Small intestine (tissue), 7 donors: Measurements from ENCODE around the gene RBMS3. TPM values are rescaled to one million over a fixed set of nuclear protein-coding genes. Genes with fewer than 3 reads are reported as not detected.
A peak's percentile ranks its signal among the peaks of the same experiment; 100 is the strongest.

Source experiments
- DNase-seq, 2 donors: peaks; one replicate each; pipeline versions ENCODE4 v3.0.0 to v3.0.0-alpha.2; 2013
- FAIRE-seq: peaks from 2 replicates; lab custom pipeline; 2012; peaks lifted over from hg19 to GRCh38; lab: Jason Lieb, UNC
- H3K27ac ChIP-seq, 3 donors: one replicate each; pipeline ENCODE4 v1.5.1; 2013; ENCODE audit warnings: low read length in 2 of 3, mild to moderate bottlenecking in 2 of 3, control low read depth in 1 of 3, inconsistent platforms in 1 of 3, low read depth in 1 of 3, moderate library complexity in 1 of 3
- H3K27me3 ChIP-seq, 3 donors: one replicate each; pipeline ENCODE4 v1.6.1; 2013; ENCODE audit warnings: low read length in 3 of 3, inconsistent platforms in 1 of 3; ENCODE audit not compliant: control insufficient read depth in 3 of 3, insufficient read depth in 3 of 3
- H3K36me3 ChIP-seq, 3 donors: one replicate each; pipeline ENCODE4 v1.6.1; 2013; ENCODE audit warnings: low read length in 3 of 3, inconsistent platforms in 1 of 3, low read depth in 1 of 3, mild to moderate bottlenecking in 1 of 3, moderate library complexity in 1 of 3; ENCODE audit not compliant: control insufficient read depth in 3 of 3, insufficient read depth in 2 of 3
- H3K4me1 ChIP-seq, 3 donors: one replicate each; pipeline ENCODE4 v1.6.1; 2013; ENCODE audit warnings: low read length in 2 of 3, inconsistent platforms in 1 of 3, low read depth in 1 of 3, mild to moderate bottlenecking in 1 of 3, moderate library complexity in 1 of 3; ENCODE audit not compliant: control insufficient read depth in 3 of 3, insufficient read depth in 2 of 3
- H3K4me3 ChIP-seq, 3 donors: one replicate each; pipeline ENCODE4 v1.5.1; 2013; ENCODE audit warnings: low read length in 3 of 3, control low read depth in 1 of 3, inconsistent platforms in 1 of 3, low read depth in 1 of 3, mild to moderate bottlenecking in 1 of 3, moderate library complexity in 1 of 3
- H3K9me3 ChIP-seq, 2 donors: one replicate each; pipeline ENCODE4 v1.6.1; 2013; ENCODE audit warnings: low read depth in 1 of 2, low read length in 1 of 2; ENCODE audit not compliant: control insufficient read depth in 2 of 2, insufficient read depth in 1 of 2
- WGBS, 3 donors: extraction: QIAGEN DNeasy Blood & Tissue Kit; methylation state at CpG; one replicate each; pipeline ENCODE4 v1.1.7; 2013; 5-methylcytosine and 5-hydroxymethylcytosine counted together
- polyA plus RNA-seq, 4 donors: library from polyadenylated mRNA; stranded (reverse) in 3 of 4; unstranded in 1 of 4; fragments of 200-250 nt in 3 of 4; fragments of 120-200 nt in 1 of 4; gene quantifications; one replicate each; pipeline versions ENCODE4 v1.2.1 to v1.2.3, GENCODE V29; 2013
- donor health status: healthy with polysubstance abuse.
- donor health status: control.
- donor health status: control.
- donor health status: Bipolar disorder and iron deficiency.
- donor health status: healthy.

RBMS3 gene
- polyA plus RNA-seq, 4 donors, result 0.81 to 6.4 (median 4.8) TPM; not detected in 1

GRCh38 chr3:29922992-29923746 lies 642.3 kb downstream of the RBMS3 start:
- FAIRE-seq (no peak), DNase-seq (peak; percentile 0 to 6)
- WGBS, 3 donors, result 34 to 49% (median 40%) methylated on average over 5 of the region's 5 CpGs
- H3K4me1 ChIP-seq, result no peaks in the 10 kb centered on the region
- no peak overlapping the region for H3K27ac ChIP-seq
- no peaks in the 10 kb centered on the region for H3K36me3 ChIP-seq
- no peaks in the 10 kb centered on the region for H3K9me3 ChIP-seq
- no peaks in the 10 kb centered on the region for H3K27me3 ChIP-seq
- no peak overlapping the region for H3K4me3 ChIP-seq

- no peaks in the 10 kb centered on the region for H3K4me1 ChIP-seq
- H3K36me3 ChIP-seq, result no peaks in the 10 kb centered on the region
- no peaks in the 10 kb centered on the region for H3K9me3 ChIP-seq
- no peak overlapping the region for H3K4me3 ChIP-seq
- H3K27me3 ChIP-seq, result no peaks in the 10 kb centered on the region
- DNase-seq, result no peak
- FAIRE-seq, result no peak
- WGBS, 3 donors, result 79 to 86% (median 81%) methylated on average over 10 of the region's 10 CpGs
- H3K27ac ChIP-seq, result no peak overlapping the region
Measured at GRCh38 chr3:29924783-29925561, 644.1 kb downstream of the RBMS3 start.

- no peak for FAIRE-seq
- WGBS, 3 donors, result 24 to 59% (median 40%) methylated on average over 2 of the region's 2 CpGs
Measured at GRCh38 chr3:29926378-29926777, 645.5 kb downstream of the RBMS3 start.

GRCh38 chr3:29932696-29933325 lies 651.9 kb downstream of the RBMS3 start:
- FAIRE-seq (no peak), DNase-seq (no peak)
- 77 to 83% (median 81%) methylated on average over 2 of the region's 2 CpGs for WGBS, 3 donors
- Histone ChIP-seq H3K9me3 (no peaks in the 10 kb centered on the region), H3K36me3 (no peaks in the 10 kb centered on the region), H3K27me3 (no peaks in the 10 kb centered on the region), H3K27ac (no peak overlapping the region), H3K4me1 (no peaks in the 10 kb centered on the region), H3K4me3 (no peak overlapping the region)

More at GRCh38 chr3:29926378-29926777, 645.5 kb downstream of the RBMS3 start:
- Histone ChIP-seq H3K36me3 (no peaks in the 10 kb centered on the region), H3K4me1 (no peaks in the 10 kb centered on the region), H3K9me3 (no peaks in the 10 kb centered on the region), H3K4me3 (no peak overlapping the region), H3K27ac (no peak overlapping the region), H3K27me3 (no peaks in the 10 kb centered on the region)
- DNase-seq, result no peak

GRCh38 chr3:29933802-29934490 lies 653.1 kb downstream of the RBMS3 start:
- Histone ChIP-seq H3K9me3 (no peaks in the 10 kb centered on the region), H3K36me3 (no peaks in the 10 kb centered on the region), H3K27ac (no peak overlapping the region), H3K4me1 (no peaks in the 10 kb centered on the region), H3K27me3 (no peaks in the 10 kb centered on the region), H3K4me3 (no peak overlapping the region)
- 47 to 61% (median 48%) methylated on average over 3 of the region's 3 CpGs for WGBS, 3 donors
- FAIRE-seq (no peak), DNase-seq (no peak)

- DNase-seq, result no peak
- Histone ChIP-seq H3K36me3 (no peaks in the 10 kb centered on the region), H3K27ac (no peak overlapping the region), H3K9me3 (no peaks in the 10 kb centered on the region), H3K4me1 (no peaks in the 10 kb centered on the region), H3K27me3 (no peaks in the 10 kb centered on the region), H3K4me3 (no peak overlapping the region)
- FAIRE-seq, result no peak
- 66 to 86% (median 84%) methylated on average over 4 of the region's 4 CpGs for WGBS, 3 donors
Measured at GRCh38 chr3:29934751-29935150, 653.9 kb downstream of the RBMS3 start.

GRCh38 chr3:29936054-29936453 lies 655.2 kb downstream of the RBMS3 start:
- DNase-seq, result no peak
- 59 to 83% (median 65%) methylated on average over 3 of the region's 3 CpGs for WGBS, 3 donors
- no peak overlapping the region for H3K4me3 ChIP-seq
- H3K27ac ChIP-seq, result no peak overlapping the region
- H3K36me3 ChIP-seq, result no peaks in the 10 kb centered on the region
- H3K9me3 ChIP-seq, result no peaks in the 10 kb centered on the region
- H3K27me3 ChIP-seq, result no peaks in the 10 kb centered on the region
- H3K4me1 ChIP-seq, result no peaks in the 10 kb centered on the region
- FAIRE-seq, result no peak

- no peak for FAIRE-seq
- WGBS, 3 donors, result 83 to 92% (median 83%) methylated on average over 2 of the region's 2 CpGs
- H3K27me3 ChIP-seq, result no peaks in the 10 kb centered on the region
Measured at GRCh38 chr3:29936766-29937165, 655.9 kb downstream of the RBMS3 start.

More at GRCh38 chr3:29936766-29937165, 655.9 kb downstream of the RBMS3 start:
- Histone ChIP-seq H3K36me3 (no peaks in the 10 kb centered on the region), H3K4me1 (no peaks in the 10 kb centered on the region), H3K4me3 (no peak overlapping the region), H3K9me3 (no peaks in the 10 kb centered on the region), H3K27ac (no peak overlapping the region)
- no peak for DNase-seq
